H54 (cell line): ENCODE measurements around the gene CFAP300.

ENCODE experiments used
- DNase-seq: peaks from one replicate; pipeline ENCODE4 v3.0.0; 2011; ENCODE audit warnings: low spot score, mixed read lengths; ENCODE audit not compliant: insufficient read length
- FAIRE-seq: peaks from 3 replicates; lab custom pipeline; 2011; peaks lifted over from hg19 to GRCh38; lab: Jason Lieb, UNC
- POLR2A ChIP-seq: IDR thresholded peaks from 2 replicates; pipeline ENCODE4 v1.6.1; 2011; ENCODE audit warnings: low read depth, mild to moderate bottlenecking, low read length

The CFAP300 gene

GRCh38 chr11:102109896-102110760 is 62.9 kb downstream of the CFAP300 start, which contains the start of gene YAP1:
YAP1 (plus strand) TSS chr11:102110447; CDS start chr11:102110849, 402 bp downstream.
- FAIRE-seq (peak; percentile 60), DNase-seq (peak; percentile 42)
- peak; percentile 41 for TF ChIP-seq POLR2A

- FAIRE-seq (no peak), DNase-seq (no peak)
- TF ChIP-seq POLR2A, result no peak
Measured at GRCh38 chr11:102110761-102111010, 63.4 kb downstream of the CFAP300 start.

- DNase-seq, result peak; percentile 26
- no peak for TF ChIP-seq POLR2A
- FAIRE-seq, result no peak
Measured at GRCh38 chr11:102111011-102111786, 64.0 kb downstream of the CFAP300 start.

- FAIRE-seq (peak; percentile 95), DNase-seq (peak; percentile 56)
- TF ChIP-seq POLR2A, result no peak
Measured at GRCh38 chr11:102111787-102112508, 64.7 kb downstream of the CFAP300 start.

- DNase-seq (no peak), FAIRE-seq (no peak)
- no peak for TF ChIP-seq POLR2A
Measured at GRCh38 chr11:102112509-102112821, 65.2 kb downstream of the CFAP300 start.

- DNase-seq (no peak), FAIRE-seq (no peak)
- TF ChIP-seq POLR2A, result no peak
Measured at GRCh38 chr11:102114032-102114431, 66.8 kb downstream of the CFAP300 start.

- FAIRE-seq (no peak), DNase-seq (no peak)
- TF ChIP-seq POLR2A, result no peak
Measured at GRCh38 chr11:102115557-102115956, 68.3 kb downstream of the CFAP300 start.

GRCh38 chr11:102116453-102117205 is 69.4 kb downstream of the CFAP300 start:
- FAIRE-seq, result no peak
- no peak for DNase-seq
- no peak for TF ChIP-seq POLR2A

GRCh38 chr11:102117472-102118113 is 70.4 kb downstream of the CFAP300 start:
- FAIRE-seq, result no peak
- TF ChIP-seq POLR2A, result no peak

GRCh38 chr11:102118937-102119336 is 71.7 kb downstream of the CFAP300 start:
- DNase-seq (no peak), FAIRE-seq (no peak)
- no peak for TF ChIP-seq POLR2A

More at GRCh38 chr11:102117472-102118113, 70.4 kb downstream of the CFAP300 start:
- no peak for DNase-seq

- no peak for TF ChIP-seq POLR2A
- DNase-seq (no peak), FAIRE-seq (no peak)
Measured at GRCh38 chr11:102119997-102120396, 72.8 kb downstream of the CFAP300 start.

- no peak for TF ChIP-seq POLR2A
- DNase-seq, result no peak
- FAIRE-seq, result no peak
Measured at GRCh38 chr11:102120437-102120973, 73.3 kb downstream of the CFAP300 start.

- no peak for FAIRE-seq
- DNase-seq, result no peak
- no peak for TF ChIP-seq POLR2A
Measured at GRCh38 chr11:102121329-102121728, 74.1 kb downstream of the CFAP300 start.
